ENCODE measurements around the gene RNF145. TPM values are rescaled to one million over a fixed set of nuclear protein-coding genes. Genes with fewer than 3 reads are reported as not detected.
"Not testable (repeated sequence)": the region's sequence is repeated elsewhere in the genome, so short reads cannot be mapped to it uniquely, and the experiment has no call there.

RNF145 gene
- total RNA-seq, 4 donors from 2014 or later, result 6.7 to 20.8 (median 9.7) TPM

GRCh38 chr5:159242656-159243055 lies 33.3 kb upstream of the RNF145 start:
- no peak overlapping the region for H3K4me3 ChIP-seq
- H3K4me1 ChIP-seq, result no peaks in the 10 kb centered on the region
- no peaks in the 10 kb centered on the region for H3K36me3 ChIP-seq
- in situ Hi-C loops (cut with MboI; ENCODE audit: low sequenced_read_pairs in 4 of 4), result no loop called here
- no peak for ATAC-seq
- no peak for DNase-seq
- no peak overlapping the region for H3K27ac ChIP-seq
- intact Hi-C loops (cut with DNase I; ENCODE audit: low total_unique reads), result no loop called here
- TF ChIP-seq, protein P1, sequence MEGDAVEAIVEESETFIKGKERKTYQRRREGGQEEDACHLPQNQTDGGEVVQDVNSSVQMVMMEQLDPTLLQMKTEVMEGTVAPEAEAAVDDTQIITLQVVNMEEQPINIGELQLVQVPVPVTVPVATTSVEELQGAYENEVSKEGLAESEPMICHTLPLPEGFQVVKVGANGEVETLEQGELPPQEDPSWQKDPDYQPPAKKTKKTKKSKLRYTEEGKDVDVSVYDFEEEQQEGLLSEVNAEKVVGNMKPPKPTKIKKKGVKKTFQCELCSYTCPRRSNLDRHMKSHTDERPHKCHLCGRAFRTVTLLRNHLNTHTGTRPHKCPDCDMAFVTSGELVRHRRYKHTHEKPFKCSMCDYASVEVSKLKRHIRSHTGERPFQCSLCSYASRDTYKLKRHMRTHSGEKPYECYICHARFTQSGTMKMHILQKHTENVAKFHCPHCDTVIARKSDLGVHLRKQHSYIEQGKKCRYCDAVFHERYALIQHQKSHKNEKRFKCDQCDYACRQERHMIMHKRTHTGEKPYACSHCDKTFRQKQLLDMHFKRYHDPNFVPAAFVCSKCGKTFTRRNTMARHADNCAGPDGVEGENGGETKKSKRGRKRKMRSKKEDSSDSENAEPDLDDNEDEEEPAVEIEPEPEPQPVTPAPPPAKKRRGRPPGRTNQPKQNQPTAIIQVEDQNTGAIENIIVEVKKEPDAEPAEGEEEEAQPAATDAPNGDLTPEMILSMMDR (IDR thresholded peaks at IDR 0.05 in 4 of 5, conservative IDR thresholded peaks at IDR 0.05 in 1 of 5), result no peak
- TF ChIP-seq POLR2A (IDR thresholded peaks at IDR 0.05), result no peak
- H3K27me3 ChIP-seq, result peaks cover 0 to 4% (median 0%) of the 10 kb centered on the region in 3 donors
- H3K9me3 ChIP-seq, result no peaks in the 10 kb centered on the region

GRCh38 chr5:159241946-159242552 lies 32.7 kb upstream of the RNF145 start:
- ATAC-seq (no peak), DNase-seq (no peak)
- TF ChIP-seq, protein P1 (IDR thresholded peaks at IDR 0.05 in 4 of 5, conservative IDR thresholded peaks at IDR 0.05 in 1 of 5), result no peak
- no peak for TF ChIP-seq POLR2A (IDR thresholded peaks at IDR 0.05)
- H3K4me1 ChIP-seq, result no peaks in the 10 kb centered on the region
- peaks cover 0 to 4% (median 0%) of the 10 kb centered on the region in 3 donors for H3K27me3 ChIP-seq
- no peaks in the 10 kb centered on the region for H3K9me3 ChIP-seq
- intact Hi-C loops (cut with DNase I; ENCODE audit: low total_unique reads), result no loop called here
- in situ Hi-C loops (cut with MboI; ENCODE audit: low sequenced_read_pairs in 4 of 4), result no loop called here
- H3K36me3 ChIP-seq, result no peaks in the 10 kb centered on the region
- no peak overlapping the region for H3K27ac ChIP-seq
- no peak overlapping the region for H3K4me3 ChIP-seq

- no peak for ATAC-seq
- intact Hi-C loops (cut with DNase I; ENCODE audit: low total_unique reads), result no loop called here
- Histone ChIP-seq H3K36me3 (no peaks in the 10 kb centered on the region), H3K4me3 (no peak overlapping the region), H3K27me3 (no peaks in the 10 kb centered on the region), H3K4me1 (no peaks in the 10 kb centered on the region), H3K27ac (no peak overlapping the region), H3K9me3 (no peaks in the 10 kb centered on the region)
- in situ Hi-C loops (cut with MboI; ENCODE audit: low sequenced_read_pairs in 4 of 4), result no loop called here
- no peak for TF ChIP-seq POLR2A (IDR thresholded peaks at IDR 0.05)
- DNase-seq, result no peak
Measured at GRCh38 chr5:159240301-159240870, 31.0 kb upstream of the RNF145 start.

DNA sequence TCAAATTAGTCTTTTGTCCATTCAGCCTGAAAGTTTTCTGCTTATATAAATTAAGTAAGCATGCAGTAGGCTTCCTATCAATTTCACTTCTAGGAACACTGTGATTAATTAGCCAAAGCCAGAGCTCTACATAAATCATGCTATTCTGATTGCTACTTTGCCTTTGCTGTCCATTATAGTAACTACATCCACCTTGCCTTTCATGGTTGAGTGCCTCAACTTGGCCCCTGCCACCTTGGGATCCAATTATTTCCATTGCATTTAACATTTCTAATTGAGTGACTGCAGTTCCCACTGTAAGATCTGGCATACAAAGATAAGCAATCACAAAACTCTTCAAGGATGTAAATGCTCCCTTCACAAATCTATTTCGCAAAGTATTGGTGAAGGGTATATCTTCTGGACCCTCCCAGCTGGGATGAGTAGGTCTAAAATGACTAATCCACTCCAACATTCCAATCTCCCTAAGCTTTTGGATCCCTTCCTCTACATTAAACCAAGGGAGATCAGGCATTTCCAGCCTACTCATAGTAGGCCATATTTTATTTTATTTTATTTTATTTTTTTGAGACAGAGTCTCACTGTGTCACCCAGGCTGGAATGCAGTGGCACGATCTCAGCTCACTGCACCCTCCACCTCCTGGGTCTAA lies 26.6 kb upstream of the RNF145 start:
- in situ Hi-C loops (cut with MboI; ENCODE audit: low sequenced_read_pairs in 4 of 4); ATAC-seq; H3K36me3 ChIP-seq; H3K9me3 ChIP-seq; H3K4me3 ChIP-seq; DNase-seq; H3K4me1 ChIP-seq; H3K27me3 ChIP-seq; H3K27ac ChIP-seq; intact Hi-C loops (cut with DNase I; ENCODE audit: low total_unique reads): not testable (repeated sequence)

- Histone ChIP-seq H3K9me3 (no peaks in the 10 kb centered on the region), H3K4me1 (no peaks in the 10 kb centered on the region), H3K36me3 (no peaks in the 10 kb centered on the region), H3K4me3 (no peak overlapping the region), H3K27me3 (no peaks in the 10 kb centered on the region), H3K27ac (no peak overlapping the region)
- intact Hi-C loops (cut with DNase I; ENCODE audit: low total_unique reads) (no loop called here), in situ Hi-C loops (cut with MboI; ENCODE audit: low sequenced_read_pairs in 4 of 4) (no loop called here)
- DNase-seq, result no peak
- ATAC-seq, result no peak
- TF ChIP-seq POLR2A (IDR thresholded peaks at IDR 0.05), result no peak
- TF ChIP-seq, protein P1 (IDR thresholded peaks at IDR 0.05 in 4 of 5, conservative IDR thresholded peaks at IDR 0.05 in 1 of 5), result no peak
Measured at GRCh38 chr5:159231167-159231566, 21.8 kb upstream of the RNF145 start.
